IMR-90 (cell line): ENCODE data around the gene SLC6A12. TPM values are rescaled to one million over a fixed set of nuclear protein-coding genes. Genes with fewer than 3 reads are reported as not detected.
A peak's percentile ranks its signal among the peaks of the same experiment; 100 is the strongest.

Source experiments
- ATAC-seq: fragments of 200-7000 bp; cut with Tn5 transposase; 2 replicates; pipeline ENCODE4 v1.9.1; 2020; ENCODE audit warnings: low read depth, mild to moderate bottlenecking, moderate library complexity
- BruUV-seq: library from RNA; stranded (reverse); fragments of 400-500 nt; replicated peaks from 2 replicates; lab custom pipeline; 2021; lab: Mats Ljungman, UMichigan
- CTCF ChIA-PET: fragments of 300-600 bp; formaldehyde crosslinking; extraction: SDS; loops from one replicate; lab custom pipeline; 2021; ENCODE audit warnings: antibody characterized with exemption; lab: Yijun Ruan, JAX
- POLR2A ChIA-PET: fragments of 300-600 bp; sonication (Branson Sonifier 250); formaldehyde crosslinking; loops from one replicate; lab custom pipeline; 2022; ENCODE audit warnings: antibody characterized with exemption; ENCODE audit not compliant: unreplicated experiment; lab: Charles Lee
- DNase-seq: peaks from one replicate; pipeline ENCODE4 v3.0.0; 2013
- H2AFZ ChIP-seq: replicated peaks from 2 replicates; pipeline ENCODE3; 2013; ENCODE audit warnings: low read length, mild to moderate bottlenecking; ENCODE audit not compliant: poor library complexity
- H2AK5ac ChIP-seq: 2 replicates; pipeline ENCODE4 v1.6.1; 2013; ENCODE audit warnings: low read depth, low read length, inconsistent platforms
- H2AK9ac ChIP-seq: replicated peaks from 2 replicates; pipeline ENCODE3; 2013; ENCODE audit warnings: mild to moderate bottlenecking, low read depth, low read length, moderate library complexity; ENCODE audit not compliant: poor library complexity
- H2BK120ac ChIP-seq: 2 replicates; pipeline ENCODE4 v1.6.1; 2013; ENCODE audit warnings: low read depth, low read length, inconsistent platforms
- H2BK15ac ChIP-seq: 3 replicates; pipeline ENCODE4 v1.6.1; 2013; ENCODE audit warnings: low read depth, low read length, inconsistent platforms
- H2BK20ac ChIP-seq: 2 replicates; pipeline ENCODE4 v1.6.1; 2013; ENCODE audit warnings: low read depth, mild to moderate bottlenecking, inconsistent platforms, low read length, moderate library complexity
- H2BK5ac ChIP-seq: 2 replicates; pipeline ENCODE4 v1.6.1; 2013; ENCODE audit warnings: mild to moderate bottlenecking, low read depth, low read length, inconsistent platforms; ENCODE audit not compliant: poor library complexity, severe bottlenecking
- H3K14ac ChIP-seq: replicated peaks from 2 replicates; pipeline ENCODE4 v1.6.1; 2013; ENCODE audit warnings: low read depth, low read length, inconsistent platforms
- H3K18ac ChIP-seq: 2 replicates; pipeline ENCODE4 v1.6.1; 2013; ENCODE audit warnings: low read depth, low read length, control low read depth
- H3K23ac ChIP-seq: 2 replicates; pipeline ENCODE4 v1.6.1; 2013; ENCODE audit warnings: low read depth, low read length, inconsistent platforms
- H3K27ac ChIP-seq: 2 replicates; pipeline ENCODE4 v1.5.1; 2013; ENCODE audit warnings: mild to moderate bottlenecking, control low read depth, low read length; ENCODE audit not compliant: insufficient read depth
- H3K27me3 ChIP-seq: 2 replicates; pipeline ENCODE4 v1.6.1; 2013; ENCODE audit warnings: low read length; ENCODE audit not compliant: control insufficient read depth, insufficient read depth
- H3K36me3 ChIP-seq: 2 replicates; pipeline ENCODE4 v1.6.1; 2013; ENCODE audit warnings: low read length, mixed read lengths; ENCODE audit not compliant: control insufficient read depth, insufficient read depth
- H3K4ac ChIP-seq: 2 replicates; pipeline ENCODE4 v1.6.1; 2013; ENCODE audit warnings: low read depth, low read length, inconsistent platforms
- H3K4me1 ChIP-seq: 2 replicates; pipeline ENCODE4 v1.6.1; 2013; ENCODE audit warnings: low read length, mixed read lengths; ENCODE audit not compliant: control insufficient read depth, insufficient read depth
- H3K4me2 ChIP-seq: 2 replicates; pipeline ENCODE4 v1.6.1; 2013; ENCODE audit warnings: low read depth, mild to moderate bottlenecking, control low read depth, low read length, moderate library complexity
- H3K4me3 ChIP-seq: 2 replicates; pipeline ENCODE4 v1.5.1; 2013; ENCODE audit warnings: low read depth, mild to moderate bottlenecking, control low read depth, low read length, moderate library complexity; ENCODE audit not compliant: insufficient read depth
- H3K56ac ChIP-seq: 2 replicates; pipeline ENCODE4 v1.6.1; 2013; ENCODE audit warnings: low read length, inconsistent platforms; ENCODE audit not compliant: insufficient read depth; ENCODE audit errors: extremely low read depth
- H3K79me1 ChIP-seq, 2 experiments: 2 replicates each; pipeline ENCODE4 v1.6.1; 2013; ENCODE audit warnings: low read length in 2 of 2, inconsistent platforms in 1 of 2, low read depth in 1 of 2
- H3K9ac ChIP-seq: 2 replicates; pipeline ENCODE4 v1.6.1; 2013; ENCODE audit warnings: low read depth, low read length, control low read depth
- H3K9me1 ChIP-seq: 2 replicates; pipeline ENCODE4 v1.6.1; 2013; ENCODE audit warnings: low read length, inconsistent platforms; ENCODE audit not compliant: insufficient read depth
- H3K9me3 ChIP-seq: 2 replicates; pipeline ENCODE4 v1.6.1; 2013; ENCODE audit warnings: low read length; ENCODE audit not compliant: control insufficient read depth, insufficient read depth
- H4K20me1 ChIP-seq: 2 replicates; pipeline ENCODE4 v1.6.1; 2013; ENCODE audit warnings: low read length, inconsistent platforms; ENCODE audit not compliant: insufficient read depth
- H4K5ac ChIP-seq: 2 replicates; pipeline ENCODE4 v1.6.1; 2013; ENCODE audit warnings: mild to moderate bottlenecking, low read depth, low read length, control low read depth
- H4K8ac ChIP-seq, 2 experiments: 2 replicates each; pipeline ENCODE4 v1.6.1; 2013; ENCODE audit warnings: low read depth in 2 of 2, low read length in 2 of 2, control low read depth in 1 of 2, inconsistent platforms in 1 of 2
- H4K91ac ChIP-seq: 2 replicates; pipeline ENCODE4 v1.6.1; 2013; ENCODE audit warnings: low read depth, low read length, inconsistent platforms; ENCODE audit not compliant: insufficient read depth
- CTCF ChIP-seq: conservative IDR thresholded peaks from 2 replicates; pipeline ENCODE4 v1.5.1; 2012; ENCODE audit warnings: mild to moderate bottlenecking, low read depth, low read length, improper control_type of control experiment
- ELK1 ChIP-seq: fragments of 150-350 bp; IDR thresholded peaks from 2 replicates; pipeline ENCODE4 v1.6.1; 2016; ENCODE audit warnings: low read depth, mild to moderate bottlenecking, low read length, moderate library complexity, borderline replicate concordance
- FOS ChIP-seq: fragments of 150-350 bp; IDR thresholded peaks from 2 replicates; pipeline ENCODE4 v1.6.1; 2016; ENCODE audit warnings: low read depth, low read length
- MAFK ChIP-seq: IDR thresholded peaks from 2 replicates; pipeline ENCODE4 v1.6.1; 2012; ENCODE audit warnings: low read depth, low read length, improper control_type of control experiment
- MAZ ChIP-seq: IDR thresholded peaks from 2 replicates; pipeline ENCODE4 v1.6.1; 2012; ENCODE audit warnings: low read depth, mild to moderate bottlenecking, low read length, improper control_type of control experiment, moderate library complexity, borderline replicate concordance
- RAD21 ChIP-seq: IDR thresholded peaks from 2 replicates; pipeline ENCODE4 v1.6.1; 2012; ENCODE audit warnings: low read length, improper control_type of control experiment
- SMC3 ChIP-seq: fragments of 150-350 bp; IDR thresholded peaks from 2 replicates; pipeline ENCODE4 v1.6.1; 2016; ENCODE audit warnings: low read depth, mild to moderate bottlenecking, antibody characterized with exemption, low read length, moderate library complexity
- WGBS, 2 experiments: methylation state at CpG; one replicate each; pipeline versions ENCODE4 v1.1.5 to v1.1.7; 2013; ENCODE audit warnings: missing lambda C conversion rate in 2 of 2; ENCODE audit not compliant: insufficient read length in 1 of 2; ENCODE audit errors: extremely low coverage in 2 of 2; 5-methylcytosine and 5-hydroxymethylcytosine counted together
- dilution Hi-C: fragments of 300-500 bp; cut with HindIII; formaldehyde crosslinking; loops from one replicate; pipeline ENCODE4 v1.14.3; 2018; ENCODE audit warnings: low sequenced_read_pairs; ENCODE audit not compliant: unreplicated experiment
- in situ Hi-C: fragments of 300-500 bp; cut with MboI; formaldehyde crosslinking; loops from 3 replicates; pipeline ENCODE4 v1.14.3; 2019; ENCODE audit warnings: low sequenced_read_pairs, inconsistent platforms, mixed read lengths
- intact Hi-C: fragments of 100-400 bp; cut with micrococcal nuclease; formaldehyde crosslinking; loops from 2 replicates; pipeline ENCODE4 v1.10.0; 2022
- polyA plus RNA-seq, 3 experiments: library from polyadenylated mRNA; depleted of rRNA; stranded (reverse); fragments of >200 nt; gene quantifications; 2 replicates each; pipeline ENCODE4 v1.2.3, GENCODE V29; 2012; ENCODE audit warnings: low replicate concordance in 1 of 3
- total RNA-seq: library from RNA; depleted of rRNA; stranded (reverse); fragments of >200 nt; gene quantifications from 2 replicates; pipeline ENCODE4 v1.2.3, GENCODE V29; 2012

The SLC6A12 gene
- total and polyA plus RNA-seq, 2 of the 4 experiments (the other 2 are of a cell fraction), result not detected

- no peak overlapping the region for H3K4me2 ChIP-seq
- no peaks in the 10 kb centered on the region for H3K79me1 ChIP-seq
- H3K23ac ChIP-seq, result no peak overlapping the region
- no peak overlapping the region for H4K5ac ChIP-seq
- no peak overlapping the region for H4K91ac ChIP-seq
- DNase-seq, result peak; percentile 35
- H4K20me1 ChIP-seq, result no peaks in the 10 kb centered on the region
- dilution Hi-C loops, result no loop called here
- H3K9ac ChIP-seq, result no peak overlapping the region
- no peak overlapping the region for H3K4ac ChIP-seq
- H3K4me3 ChIP-seq, result no peak overlapping the region
- H2BK15ac ChIP-seq, result no peak overlapping the region
- no peaks in the 10 kb centered on the region for H3K36me3 ChIP-seq
- H2AK5ac ChIP-seq, result no peak overlapping the region
- no peak overlapping the region for H3K18ac ChIP-seq
- H3K56ac ChIP-seq, result no peak overlapping the region
- H2BK20ac ChIP-seq, result no peak overlapping the region
- H3K9me3 ChIP-seq, result no peaks in the 10 kb centered on the region
- H3K4me1 ChIP-seq, result no peaks in the 10 kb centered on the region
- H3K9me1 ChIP-seq, result no peaks in the 10 kb centered on the region
- ChIA-PET POLR2A (no interaction called here), CTCF (interaction anchor here (0.9 to 1.1 kb wide), 2 partner anchors 13 to 22 kb away, joined by 3 to 4 read pairs; no protein-coding TSS in a partner anchor)
- no peak overlapping the region for H4K8ac ChIP-seq
- no peak overlapping the region for H3K14ac ChIP-seq
- WGBS, 2 experiments, result 35% methylated on average over 5 of the region's 17 CpGs; no CpG with 5 or more reads in 1 of the 2 experiments
- ATAC-seq, result peak; percentile 98
- H3K27ac ChIP-seq, result no peak overlapping the region
- no TSS peak for BruUV-seq
- in situ Hi-C loops, result no loop called here
- H3K27me3 ChIP-seq, result peaks cover 58% of the 10 kb centered on the region
- intact Hi-C loops, result no loop called here
- H2AK9ac ChIP-seq, result no peak overlapping the region
- H2BK120ac ChIP-seq, result no peak overlapping the region
- H2BK5ac ChIP-seq, result no peak overlapping the region
- peak overlapping the region; percentile 4 for H2AFZ ChIP-seq
- TF ChIP-seq MAFK (no peak), CTCF (peak; percentile 76), SMC3 (peak; percentile 74), MAZ (peak; percentile 26; the same call in 1 of the 2 replicates), ELK1 (no peak), FOS (no peak), RAD21 (peak; percentile 70)
These were observed 6.0 kb upstream of the SLC6A12 start for GRCh38 chr12:219891-220352.
